ENCODE measurements around the gene DENND2A. TPM values are rescaled to one million over a fixed set of nuclear protein-coding genes. Genes with fewer than 3 reads are reported as not detected.
"Not testable (repeated sequence)": the region's sequence is repeated elsewhere in the genome, so short reads cannot be mapped to it uniquely, and the experiment has no call there.

DENND2A gene
- total RNA-seq, 2 donors from 2014 or later: 9.6 to 19.0 TPM

DNA sequence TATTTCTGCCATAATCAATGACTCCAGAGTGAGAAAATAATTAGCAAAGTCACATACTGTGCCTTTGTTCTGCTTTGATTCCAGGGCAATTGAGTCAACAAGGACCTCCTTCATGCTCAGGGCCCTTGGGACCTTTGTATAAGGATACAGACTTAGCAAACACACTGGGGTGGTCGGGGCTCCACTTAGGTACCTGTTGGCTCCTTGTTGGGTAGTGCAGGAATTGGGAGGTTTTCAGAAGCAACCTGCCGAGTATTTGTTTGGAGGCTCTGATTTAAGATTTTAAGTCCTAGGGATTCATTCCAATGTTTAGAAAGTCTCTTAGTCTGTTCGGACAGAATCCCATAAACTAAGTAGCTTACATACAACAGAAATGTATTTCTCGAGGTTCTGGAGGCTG is 35.1 kb upstream of the DENND2A start:
- intact Hi-C loops (cut with DNase I): loop anchor here in 1 of 2 donors (10.0 kb wide), 1 partner anchor 339 kb away; the partner anchor contains the start of gene MRPS33
- no peak for ATAC-seq
- no peak for DNase-seq

DNA sequence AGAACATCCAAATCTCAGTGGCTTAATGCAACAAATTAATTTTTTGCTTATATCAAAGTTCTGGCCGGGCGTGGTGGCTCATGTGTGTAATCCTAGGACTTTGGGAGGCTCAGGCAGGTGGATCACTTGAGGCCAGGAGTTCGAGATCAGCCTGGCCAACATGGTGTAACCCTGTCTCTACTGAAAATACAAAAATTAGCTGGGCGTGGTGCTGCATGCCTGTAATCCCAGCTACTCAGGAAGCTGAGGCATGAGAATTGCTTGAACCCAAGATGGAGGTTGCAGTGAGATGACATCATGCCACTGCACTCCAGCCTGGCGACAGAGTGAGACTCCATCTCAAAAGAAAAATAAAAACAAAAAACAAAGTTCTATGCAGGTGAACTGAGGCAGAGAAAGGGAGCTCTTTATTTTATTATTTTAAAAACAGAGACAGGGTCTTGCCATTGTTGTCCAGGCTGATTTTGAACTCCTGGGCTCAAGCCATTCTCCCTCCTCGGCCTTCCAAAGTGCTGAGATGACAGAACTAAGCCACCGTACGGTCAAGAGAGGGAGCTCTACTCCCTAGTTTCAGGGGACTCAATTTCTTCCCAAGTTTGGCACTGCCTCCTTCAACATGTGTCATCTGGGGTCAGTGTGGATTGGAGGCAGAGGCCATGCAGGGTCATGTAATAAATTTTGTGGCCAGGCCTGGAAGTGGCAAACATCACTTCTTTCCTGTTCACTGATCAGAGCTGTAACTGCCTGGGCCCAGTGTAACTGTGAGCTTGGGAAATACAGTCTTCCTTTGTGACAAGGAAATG is 34.5 kb upstream of the DENND2A start:
- DNase-seq (no peak), ATAC-seq (peak; percentile 39 to 64)
- intact Hi-C loops (cut with DNase I): loop anchor here in 1 of 2 donors (10.0 kb wide), 1 partner anchor 340 kb away; the partner anchor contains the start of gene MRPS33

DNA sequence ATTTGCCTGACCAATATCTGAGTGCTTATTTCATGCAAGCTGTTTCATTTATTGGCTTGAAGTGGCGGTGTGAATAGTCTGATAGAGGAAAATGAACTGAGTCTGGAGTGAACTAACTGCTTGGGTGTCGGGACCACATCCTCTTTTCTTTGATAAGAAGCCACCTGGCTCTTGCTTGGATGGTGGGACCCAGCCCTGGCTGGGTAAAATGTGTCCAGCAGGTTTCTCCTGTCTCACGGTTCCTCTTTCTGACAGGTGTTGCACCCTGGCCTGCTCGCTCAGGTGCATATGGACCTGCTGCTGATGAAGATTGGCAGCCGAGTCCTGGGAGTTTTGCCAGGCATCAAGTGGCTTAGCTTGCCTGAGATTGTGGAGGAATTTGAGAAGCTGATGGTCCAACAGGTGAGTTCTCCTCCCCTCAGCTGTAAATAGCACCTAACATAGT is 33.8 kb upstream of the DENND2A start:
- DNase-seq (no peak), ATAC-seq (no peak)
- intact Hi-C loops (cut with DNase I): loop anchor here in 1 of 2 donors (10.0 kb wide), 1 partner anchor 340 kb away; the partner anchor contains the start of gene MRPS33

DNA sequence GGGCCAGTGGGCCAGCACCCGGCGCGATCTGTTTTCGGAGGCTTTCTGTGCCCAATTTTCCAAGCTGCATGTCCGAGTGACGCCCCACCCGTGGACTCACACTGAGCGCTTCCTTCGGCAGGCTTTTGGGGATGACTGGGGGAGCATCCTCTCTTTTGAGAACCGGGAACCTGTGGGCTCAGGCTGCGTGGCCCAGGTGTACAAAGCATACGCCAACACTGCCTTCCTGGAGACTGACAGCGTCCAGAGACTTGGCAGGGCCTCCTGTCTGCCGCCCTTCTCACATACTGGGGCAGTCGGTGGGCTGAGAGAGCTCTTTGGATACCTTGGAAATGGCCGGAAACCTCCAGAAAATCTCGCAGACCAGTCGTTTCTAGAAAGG is 33.2 kb upstream of the DENND2A start:
- no peak for DNase-seq
- peak in 1 of 2 donors; percentile 6 for ATAC-seq
- intact Hi-C loops (cut with DNase I): loop anchor here in 1 of 2 donors (10.0 kb wide), 1 partner anchor 341 kb away; the partner anchor contains the start of gene MRPS33

DNA sequence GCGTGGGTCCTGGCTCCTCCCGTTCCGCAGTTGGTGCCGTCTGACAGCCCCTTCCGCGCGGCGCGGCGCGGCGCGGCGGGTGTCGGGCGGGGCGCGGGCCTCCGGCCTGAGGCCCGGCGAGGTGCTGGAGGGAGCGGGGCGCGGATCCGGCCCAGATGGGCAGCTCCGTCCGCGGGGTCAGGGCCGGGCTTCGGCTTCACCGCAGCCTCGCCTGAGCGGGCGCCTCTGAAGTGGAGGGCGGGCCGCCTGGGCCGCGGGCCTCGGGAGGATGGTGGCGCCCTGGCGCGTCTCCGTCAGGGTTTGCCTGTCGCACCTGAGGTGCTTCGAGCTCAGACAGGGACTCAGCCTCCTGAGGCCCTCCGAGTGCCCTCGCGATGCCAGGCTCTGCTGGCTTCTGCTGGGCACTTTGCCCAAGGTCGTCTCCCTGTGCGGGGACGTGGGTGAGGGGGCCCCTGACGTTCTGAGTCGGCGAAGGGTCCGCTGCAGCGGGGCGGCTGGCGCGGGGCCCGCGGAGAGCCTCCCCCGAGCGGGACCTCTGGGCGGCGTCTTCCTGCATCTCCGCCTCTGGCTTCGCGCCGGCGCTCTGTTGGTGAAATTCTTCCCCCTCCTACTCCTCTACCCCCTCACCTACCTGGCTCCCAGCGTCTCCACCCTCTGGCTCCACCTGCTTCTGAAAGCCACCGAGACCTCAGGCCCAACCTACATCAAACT is 32.6 kb upstream of the DENND2A start:
- intact Hi-C loops (cut with DNase I): loop anchor here in 1 of 2 donors (10.0 kb wide), 1 partner anchor 342 kb away; the partner anchor contains the start of gene MRPS33
- ATAC-seq (peak; percentile 62 to 73), DNase-seq (peak; percentile 60)

DNA sequence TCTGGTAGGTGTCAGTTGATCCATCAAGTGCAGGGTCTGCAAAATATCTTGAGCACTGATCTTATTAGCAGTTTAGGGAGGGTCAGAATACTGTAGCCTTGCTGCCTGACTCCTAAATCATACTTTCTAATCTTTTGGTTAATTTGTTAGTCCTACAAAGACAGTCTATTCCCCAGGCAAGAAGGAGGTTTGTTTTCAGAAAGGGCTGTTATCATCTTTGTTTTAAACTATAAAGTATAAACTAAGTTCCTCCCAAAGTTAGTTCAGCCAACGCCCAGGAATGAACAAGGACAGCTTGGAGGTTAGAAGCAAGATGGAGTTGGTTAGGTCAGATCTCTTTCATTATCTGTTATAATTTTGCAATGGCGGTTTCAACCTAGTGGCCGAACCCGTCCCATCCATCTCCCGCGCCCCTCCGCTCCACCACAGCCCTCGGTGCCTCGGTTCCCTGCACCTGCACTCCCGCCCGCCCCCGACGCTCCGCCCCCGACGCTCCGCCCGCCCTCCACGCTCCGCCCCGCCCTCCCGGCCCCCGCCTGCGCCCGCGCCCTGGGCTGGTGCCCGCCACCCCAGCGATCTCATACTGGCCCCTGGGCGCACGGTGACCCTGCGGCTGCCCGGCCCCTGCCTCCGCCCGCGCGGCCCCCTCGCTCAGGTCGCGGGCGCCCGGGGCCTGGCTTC is 31.9 kb upstream of the DENND2A start, which contains the start of gene ADCK2:
TSS of gene ADCK2 (plus strand) at position 564 of the 681 bp plus-strand sequence. CDS start 386 bp downstream, outside the sequence.
- intact Hi-C loops (cut with DNase I): loop anchor here in 1 of 2 donors (10.0 kb wide), 1 partner anchor 342 kb away; the partner anchor contains the start of gene MRPS33
- ATAC-seq: peak; percentile 84 to 87
- DNase-seq: peak; percentile 55

DNA sequence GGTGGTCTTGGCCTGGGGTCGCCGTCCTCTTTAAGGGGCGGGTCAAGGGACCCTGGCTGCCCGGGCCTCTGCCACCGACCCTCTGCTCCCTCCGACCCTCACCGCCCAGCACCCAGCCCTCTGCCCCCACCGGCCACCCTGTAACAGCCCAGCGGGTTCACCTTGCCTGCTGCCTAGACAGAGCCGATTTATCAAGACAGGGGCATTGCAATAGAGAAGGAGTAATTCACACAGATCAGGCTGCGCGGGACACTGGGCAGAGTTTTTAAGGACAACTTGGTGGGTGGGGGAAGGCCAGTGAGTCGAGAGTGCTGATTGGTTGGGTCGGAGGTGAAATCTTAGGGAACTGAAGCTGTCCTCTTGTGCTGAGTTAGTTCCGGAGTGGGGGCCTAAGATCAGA is 31.4 kb upstream of the DENND2A start:
- intact Hi-C loops (cut with DNase I): loop anchor here in 1 of 2 donors (10.0 kb wide), 1 partner anchor 343 kb away; the partner anchor contains the start of gene MRPS33
- DNase-seq (no peak), ATAC-seq (no peak)

DNA sequence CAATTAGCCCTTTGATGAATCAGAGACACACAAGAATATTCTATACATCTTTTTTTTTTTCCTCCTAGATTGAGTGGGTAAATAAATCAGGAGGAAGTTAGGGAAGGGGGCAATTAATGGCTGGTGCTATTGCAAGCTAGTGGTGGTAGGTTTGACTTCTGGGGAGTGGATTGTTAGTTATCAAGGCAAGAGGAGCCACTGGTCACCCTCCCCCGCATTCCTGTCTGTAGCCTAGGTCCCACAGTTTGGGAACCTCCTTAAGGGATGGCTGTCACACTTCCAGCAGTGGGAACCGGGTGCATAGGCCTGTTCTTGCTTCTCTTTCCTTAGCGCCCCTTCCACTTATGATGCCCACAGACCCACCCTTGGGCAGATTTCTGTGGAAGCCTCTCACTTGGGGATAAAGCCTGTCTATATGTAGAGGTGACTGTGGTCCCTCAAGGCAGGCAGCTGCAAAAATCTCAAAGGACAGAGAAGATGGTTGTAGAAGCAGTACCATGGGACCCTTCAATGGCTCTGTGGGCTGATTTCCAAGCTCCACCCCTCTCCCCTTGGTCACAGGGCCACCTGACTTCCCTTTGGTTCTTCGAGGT is 29.8 kb upstream of the DENND2A start:
- intact Hi-C loops (cut with DNase I): loop anchor here in 1 of 2 donors (10.0 kb wide), 1 partner anchor 344 kb away; the partner anchor contains the start of gene MRPS33
- DNase-seq (no peak), ATAC-seq (no peak)

DNA sequence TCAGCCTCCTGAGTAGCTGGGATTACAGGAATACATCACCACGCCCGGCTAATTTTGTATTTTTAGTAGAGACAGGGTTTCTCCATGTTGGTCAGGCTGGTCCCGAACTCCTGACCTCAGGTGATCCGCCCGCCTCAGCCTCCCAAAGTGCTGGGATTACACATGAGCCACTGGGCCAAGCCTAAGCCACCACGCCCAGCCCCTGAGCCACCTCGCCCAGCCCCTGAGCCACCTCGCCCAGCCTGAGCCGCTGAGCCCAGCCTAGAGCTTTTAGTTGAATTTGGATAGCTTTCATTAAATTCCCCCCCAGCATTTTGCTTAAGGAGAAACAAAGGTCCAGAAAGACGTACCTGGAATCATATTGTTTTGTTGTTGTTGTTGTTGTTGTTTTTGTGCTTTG is 29.2 kb upstream of the DENND2A start:
- DNase-seq, ATAC-seq: not testable (repeated sequence)
- intact Hi-C loops (cut with DNase I): loop anchor here in 1 of 2 donors (10.0 kb wide), 1 partner anchor 345 kb away; the partner anchor contains the start of gene MRPS33

DNA sequence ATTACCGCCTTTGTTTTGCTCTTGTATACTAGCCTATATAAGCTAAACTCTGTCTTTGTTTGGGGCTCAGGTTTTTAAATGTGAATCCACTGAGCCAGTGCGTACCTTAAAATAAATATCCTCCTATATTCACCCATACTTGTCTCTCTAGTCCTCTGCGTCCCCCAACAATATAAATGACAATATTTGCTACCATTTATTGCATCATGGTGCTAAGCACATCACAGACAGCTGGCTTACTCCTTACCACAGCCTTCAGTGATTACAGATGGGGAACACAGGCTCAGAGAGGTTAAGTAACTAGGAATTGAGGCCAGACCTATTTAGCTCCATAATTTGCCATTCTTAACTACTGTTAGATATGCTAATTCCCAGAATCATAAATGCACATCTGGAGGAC is 28.7 kb upstream of the DENND2A start:
- ATAC-seq: no peak
- DNase-seq: no peak
- intact Hi-C loops (cut with DNase I): no loop called here

DNA sequence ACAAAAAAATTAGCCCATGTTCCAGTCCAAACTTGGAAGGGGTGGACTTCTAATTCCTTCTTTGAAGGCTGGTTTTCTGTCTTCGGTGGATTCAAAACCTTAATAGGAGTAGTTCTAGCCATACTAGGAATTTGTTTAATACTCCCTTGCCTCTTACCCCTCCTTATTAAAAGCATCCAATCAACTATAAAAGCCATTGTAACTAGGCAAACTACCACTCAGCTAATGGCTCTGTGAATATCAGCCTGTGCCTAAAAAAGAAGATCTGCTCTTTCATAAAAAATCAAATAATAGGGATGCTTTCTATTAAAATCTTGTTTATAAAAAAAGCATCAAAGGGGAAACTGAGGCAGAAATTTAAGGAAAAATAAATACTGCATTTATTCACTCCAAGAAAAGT is 28.0 kb upstream of the DENND2A start:
- no peak for DNase-seq
- no peak for ATAC-seq
- intact Hi-C loops (cut with DNase I): no loop called here

DNA sequence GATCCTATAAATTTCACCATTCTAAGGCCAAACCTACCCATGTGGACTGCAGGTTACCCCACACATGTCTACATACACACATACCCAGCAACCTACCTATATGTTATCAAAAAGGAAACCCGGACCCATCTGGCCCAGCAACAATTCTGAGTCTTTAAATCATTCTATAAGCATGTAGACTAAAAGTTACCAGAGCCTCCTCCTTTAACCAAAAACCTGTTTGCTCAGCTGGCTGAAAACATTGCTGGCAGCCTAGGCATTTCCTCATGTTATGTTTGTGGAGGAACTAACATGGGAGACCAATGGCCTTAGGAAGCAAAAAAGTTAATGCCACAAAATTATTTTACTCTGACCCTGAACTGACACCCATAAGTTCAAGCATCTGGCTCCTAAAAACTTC is 26.9 kb upstream of the DENND2A start:
- intact Hi-C loops (cut with DNase I): no loop called here
- DNase-seq (no peak), ATAC-seq (no peak)

DNA sequence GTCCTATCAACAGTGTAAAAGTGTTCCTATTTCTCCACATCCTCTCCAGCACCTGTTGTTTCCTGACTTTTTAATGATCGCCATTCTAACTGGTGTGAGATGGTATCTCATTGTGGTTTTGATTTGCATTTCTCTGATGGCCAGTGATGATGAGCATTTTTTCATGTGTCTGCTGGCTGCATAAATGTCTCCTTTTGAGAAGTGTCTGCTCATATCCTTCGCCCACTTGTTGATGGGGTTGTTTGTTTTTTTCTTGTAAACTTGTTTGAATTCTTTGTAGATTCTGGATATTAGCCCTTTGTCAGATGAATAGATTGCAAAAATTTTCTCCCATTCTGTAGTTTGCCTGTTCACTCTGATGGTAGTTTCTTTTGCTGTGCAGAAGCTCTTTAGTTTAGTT is 22.3 kb upstream of the DENND2A start:
- ATAC-seq; DNase-seq; intact Hi-C loops (cut with DNase I): not testable (repeated sequence)

DNA sequence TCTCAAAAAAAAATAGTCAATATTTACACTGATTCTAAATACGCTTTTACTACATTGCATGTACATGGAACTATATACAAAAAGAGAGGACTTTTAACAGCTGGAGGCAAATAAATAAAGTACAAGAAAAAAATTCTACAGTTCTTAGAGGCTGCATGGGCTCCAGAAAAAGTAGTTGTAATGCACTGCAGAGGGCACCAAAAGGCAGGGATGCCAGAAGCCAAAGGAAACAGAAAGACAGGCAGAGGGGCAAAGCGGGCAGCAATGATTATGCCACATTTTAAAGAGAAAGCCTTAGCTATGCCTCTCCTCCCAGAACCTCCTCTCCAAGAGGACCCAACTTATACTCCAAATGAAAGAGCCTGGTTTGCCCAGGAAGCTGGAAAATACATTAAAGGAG is 20.5 kb upstream of the DENND2A start:
- ATAC-seq (no peak), DNase-seq (no peak)
- intact Hi-C loops (cut with DNase I): no loop called here

DNA sequence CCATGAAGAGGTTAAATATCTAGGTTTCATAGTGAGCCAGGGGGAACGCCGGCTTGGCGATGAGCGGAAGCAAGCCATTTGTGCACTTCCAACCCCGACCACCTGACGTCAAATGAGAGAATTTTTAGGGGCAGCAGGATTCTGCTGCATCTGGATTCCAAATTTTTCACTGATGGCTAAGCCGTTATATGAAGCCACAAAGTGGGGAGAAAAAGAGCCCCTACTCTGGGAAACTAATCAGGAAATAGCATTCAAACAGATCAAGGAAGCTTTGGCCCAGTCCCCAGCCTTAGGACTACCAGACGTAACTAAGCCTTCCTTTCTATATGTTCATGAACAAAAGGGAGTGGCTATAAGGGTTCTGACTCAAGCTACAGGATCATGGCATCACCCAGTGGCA is 19.2 kb upstream of the DENND2A start:
- intact Hi-C loops (cut with DNase I): no loop called here
- no peak for DNase-seq

DNA sequence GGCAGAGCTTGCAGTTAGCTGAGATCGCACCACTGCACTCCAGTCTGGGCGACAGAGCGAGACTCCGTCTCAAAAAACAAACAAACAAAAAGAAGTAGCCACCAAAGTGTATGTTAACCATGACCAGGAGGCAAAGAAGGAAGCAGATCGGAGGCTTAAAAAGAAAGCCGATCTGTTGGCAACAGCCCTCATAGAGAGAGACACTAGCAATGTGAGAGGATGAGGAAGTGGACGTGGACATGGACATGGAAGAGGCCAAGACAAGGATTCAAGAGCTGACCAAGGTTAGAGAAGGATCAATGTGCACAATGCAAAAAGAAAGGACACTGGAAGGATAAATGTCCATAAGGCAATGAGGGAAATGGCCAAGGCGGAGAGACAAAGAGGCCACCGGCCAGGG is 17.3 kb upstream of the DENND2A start:
- ATAC-seq (no peak), DNase-seq (no peak)
- intact Hi-C loops (cut with DNase I): no loop called here

More for the DNA sequence above, 19.2 kb upstream of the DENND2A start:
- no peak for ATAC-seq

DNA sequence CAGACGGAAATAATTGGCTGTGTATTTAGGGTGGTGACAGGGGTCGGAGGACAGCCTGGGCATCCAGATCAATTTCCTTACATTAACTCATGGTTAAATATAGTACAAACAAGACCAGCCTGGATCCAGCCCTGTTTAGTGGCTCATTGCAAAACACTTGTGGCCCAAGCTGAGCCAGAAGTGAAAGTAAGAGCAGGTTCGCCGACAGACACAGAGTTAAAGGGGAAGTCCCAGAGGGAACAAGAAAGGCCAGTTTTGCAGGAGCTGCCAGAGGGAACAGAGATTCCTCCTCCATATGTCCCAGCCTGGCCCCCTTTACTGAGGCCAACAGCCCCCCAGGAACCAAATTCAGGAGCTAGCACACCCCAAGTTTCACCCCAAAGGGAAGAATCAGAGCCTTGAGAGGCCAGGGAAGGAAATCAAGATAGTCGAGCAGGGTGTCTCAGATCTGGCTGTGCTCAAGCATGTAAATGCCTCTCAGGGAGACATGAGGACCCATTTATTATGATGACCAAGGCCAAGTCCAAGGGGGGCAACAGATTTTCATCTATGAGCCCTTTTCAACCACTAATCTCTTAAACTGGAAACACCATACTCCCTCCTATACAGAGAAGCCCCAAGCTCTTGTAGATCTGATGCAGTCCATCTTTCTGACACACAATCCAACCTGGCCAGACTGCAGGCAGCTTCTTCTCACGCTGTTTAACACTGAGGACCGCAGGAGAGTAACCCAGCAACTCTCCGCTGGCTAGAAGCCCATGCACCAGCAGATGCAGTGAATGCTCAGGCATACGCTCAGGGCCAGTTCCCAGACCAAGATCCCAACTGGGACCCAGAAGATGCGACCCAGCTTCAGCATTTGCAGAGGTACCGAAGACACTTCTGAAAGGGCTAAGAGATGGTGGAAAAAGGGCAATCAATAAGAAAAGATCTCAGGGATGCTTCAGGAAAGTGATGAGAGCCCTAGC is 16.2 kb upstream of the DENND2A start:
- intact Hi-C loops (cut with DNase I): no loop called here
- peak; percentile 47 for DNase-seq
- peak; percentile 60 to 74 for ATAC-seq
